Measurements from ENCODE around the gene CERS6.

Gene CERS6

DNA sequence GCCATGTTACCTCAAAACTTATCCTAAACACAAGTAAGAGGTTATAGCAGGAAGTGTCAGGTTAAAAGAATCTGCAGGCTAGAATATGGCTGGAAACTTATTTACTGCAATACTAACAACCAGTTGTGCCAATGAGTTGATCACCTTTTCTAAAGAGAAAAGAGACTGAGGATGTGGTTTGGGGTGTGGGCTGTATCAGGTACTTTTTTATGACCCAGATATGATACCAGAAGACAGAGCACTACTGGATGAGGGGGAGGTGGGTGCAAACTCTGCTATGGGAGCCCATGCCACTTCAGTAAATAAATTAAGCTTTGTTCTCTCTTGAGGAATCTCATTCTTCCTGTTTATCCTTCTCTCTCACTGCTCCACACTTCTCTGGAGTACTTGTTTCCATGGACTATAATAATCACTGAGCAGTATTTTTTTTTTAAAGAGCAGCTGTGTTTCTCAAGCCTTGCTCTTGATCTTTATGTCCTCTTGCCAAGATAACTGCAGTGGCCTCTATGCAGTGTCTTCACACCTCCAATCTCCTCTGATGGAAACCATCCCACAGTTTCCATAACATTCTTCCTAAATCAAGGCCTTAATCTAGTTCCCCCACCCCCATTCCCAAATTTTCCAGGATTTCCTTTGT, 295.1 kb downstream of the CERS6 start:
- Histone ChIP-seq H3K4me3 (ENCODE audit: low read depth, low read length) (no peak overlapping the region), H3K36me3 (ENCODE audit: control insufficient read depth in 2 of 2, insufficient read depth in 1 of 2, low read length in 2 of 2) (peaks cover 0 to 3% of the 10 kb centered on the region in 2 experiments; a peak in 1 of 3 replicates), H3K27ac (ENCODE audit: extremely low read depth, low read depth, low read length) (no peak overlapping the region), H3K4me1 (ENCODE audit: control insufficient read depth, insufficient read depth, low read length) (no peaks in the 10 kb centered on the region), H3K9me3 (ENCODE audit: control insufficient read depth, insufficient read depth, low read depth, low read length) (no peaks in the 10 kb centered on the region)
- TF ChIP-seq ZNF626 (tag by site-specific recombination; IDR thresholded peaks at IDR 0.05) = no peak
- no peak for TF ChIP-seq ZNF311 (tag by site-specific recombination; IDR thresholded peaks at IDR 0.05; ENCODE audit: borderline replicate concordance)
- TF ChIP-seq ZNF10 (tag by site-specific recombination; IDR thresholded peaks at IDR 0.05) = no peak
- TF ChIP-seq ZNF341 (tag by site-specific recombination; IDR thresholded peaks at IDR 0.05; ENCODE audit: low read depth) = no peak
- TF ChIP-seq ZBTB17 (tag by site-specific recombination; IDR thresholded peaks at IDR 0.05) = no peak
- no peak for TF ChIP-seq ZNF585B (tag by site-specific recombination; IDR thresholded peaks at IDR 0.05)
- POLR2A ChIA-PET = no interaction called here
- CTCF ChIA-PET = interaction anchor here (0.5 to 1.7 kb wide), 2 partner anchors 189 to 403 kb away, joined by 3 to 7 read pairs; no protein-coding TSS in a partner anchor

GRCh38 chr2:168752361-168752760, 296.3 kb downstream of the CERS6 start:
- POLR2A ChIA-PET = no interaction called here

More at GRCh38 chr2:168752361-168752760, 296.3 kb downstream of the CERS6 start:
- no peak overlapping the region for H3K27ac ChIP-seq (ENCODE audit: extremely low read depth, low read depth, low read length)
- H3K4me1 ChIP-seq (ENCODE audit: control insufficient read depth, insufficient read depth, low read length) = no peaks in the 10 kb centered on the region
- TF ChIP-seq HOXC10 (CRISPR knock-in tag; IDR thresholded peaks at IDR 0.05) (no peak), ELK4 (IDR thresholded peaks at IDR 0.05; ENCODE audit: borderline replicate concordance, low read depth, low read length) (no peak), ZNF560 (tag by site-specific recombination; IDR thresholded peaks at IDR 0.05; ENCODE audit: borderline replicate concordance) (no peak), ZNF169 (tag by site-specific recombination; IDR thresholded peaks at IDR 0.05) (no peak), ZNF629 (tag by site-specific recombination; IDR thresholded peaks at IDR 0.05) (no peak), ZNF18 (tag by site-specific recombination; IDR thresholded peaks at IDR 0.05) (no peak), GLIS2 (tag by site-specific recombination; IDR thresholded peaks at IDR 0.05) (no peak), ZNF596 (tag by site-specific recombination; IDR thresholded peaks at IDR 0.05) (no peak), ZNF311 (tag by site-specific recombination; IDR thresholded peaks at IDR 0.05; ENCODE audit: borderline replicate concordance) (no peak), PRDM10 (tag by site-specific recombination; IDR thresholded peaks at IDR 0.05) (no peak), SCRT1 (tag by site-specific recombination; IDR thresholded peaks at IDR 0.05; ENCODE audit: borderline replicate concordance) (no peak), ZNF121 (tag by site-specific recombination; IDR thresholded peaks at IDR 0.05) (no peak), KLF8 (tag by site-specific recombination; IDR thresholded peaks at IDR 0.05) (no peak), ZNF488 (tag by site-specific recombination; IDR thresholded peaks at IDR 0.05) (no peak), HOXD13 (CRISPR knock-in tag; IDR thresholded peaks at IDR 0.05; ENCODE audit: borderline replicate concordance) (no peak), ZFP41 (tag by site-specific recombination; IDR thresholded peaks at IDR 0.05; ENCODE audit: borderline replicate concordance) (no peak), ZBTB21 (tag by site-specific recombination; IDR thresholded peaks at IDR 0.05) (no peak)
- TF ChIP-seq, protein P1, sequence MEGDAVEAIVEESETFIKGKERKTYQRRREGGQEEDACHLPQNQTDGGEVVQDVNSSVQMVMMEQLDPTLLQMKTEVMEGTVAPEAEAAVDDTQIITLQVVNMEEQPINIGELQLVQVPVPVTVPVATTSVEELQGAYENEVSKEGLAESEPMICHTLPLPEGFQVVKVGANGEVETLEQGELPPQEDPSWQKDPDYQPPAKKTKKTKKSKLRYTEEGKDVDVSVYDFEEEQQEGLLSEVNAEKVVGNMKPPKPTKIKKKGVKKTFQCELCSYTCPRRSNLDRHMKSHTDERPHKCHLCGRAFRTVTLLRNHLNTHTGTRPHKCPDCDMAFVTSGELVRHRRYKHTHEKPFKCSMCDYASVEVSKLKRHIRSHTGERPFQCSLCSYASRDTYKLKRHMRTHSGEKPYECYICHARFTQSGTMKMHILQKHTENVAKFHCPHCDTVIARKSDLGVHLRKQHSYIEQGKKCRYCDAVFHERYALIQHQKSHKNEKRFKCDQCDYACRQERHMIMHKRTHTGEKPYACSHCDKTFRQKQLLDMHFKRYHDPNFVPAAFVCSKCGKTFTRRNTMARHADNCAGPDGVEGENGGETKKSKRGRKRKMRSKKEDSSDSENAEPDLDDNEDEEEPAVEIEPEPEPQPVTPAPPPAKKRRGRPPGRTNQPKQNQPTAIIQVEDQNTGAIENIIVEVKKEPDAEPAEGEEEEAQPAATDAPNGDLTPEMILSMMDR (tag by site-specific recombination; IDR thresholded peaks at IDR 0.05) = no peak
- peaks cover 0 to 3% of the 10 kb centered on the region in 2 experiments; a peak in 1 of 3 replicates for H3K36me3 ChIP-seq (ENCODE audit: control insufficient read depth in 2 of 2, insufficient read depth in 1 of 2, low read length in 2 of 2)
- CTCF ChIA-PET = interaction anchor here (0.6 kb wide), 3 partner anchors 46 to 510 kb away, joined by 3 to 4 read pairs (median 4); no protein-coding TSS in a partner anchor
- H3K9me3 ChIP-seq (ENCODE audit: control insufficient read depth, insufficient read depth, low read depth, low read length) = no peaks in the 10 kb centered on the region
- H3K4me3 ChIP-seq (ENCODE audit: low read depth, low read length) = no peak overlapping the region
